Spleen (tissue), 11 donors: ENCODE results near the gene C5orf63. TPM values are rescaled to one million over a fixed set of nuclear protein-coding genes. Genes with fewer than 3 reads are reported as not detected.
A peak's percentile ranks its signal among the peaks of the same experiment; 100 is the strongest.

ENCODE experiments used
- DNase-seq: peaks from one replicate; pipeline ENCODE4 v3.0.0-alpha.2; 2020
- H3K27ac ChIP-seq, 8 donors: fragments of 200-600 bp; sonication (generic) in 7 of 8; 1 replicate in 4 of 8; 2 replicates in 4 of 8; pipeline versions ENCODE4 v1.5.0 to v1.8.0; 2016 to 2021; ENCODE audit warnings: inconsistent platforms in 4 of 8, mild to moderate bottlenecking in 4 of 8, moderate library complexity in 1 of 8
- H3K27me3 ChIP-seq, 7 donors: fragments of 200-600 bp; sonication (generic) in 6 of 7; replicated peaks in 1 of 7; 1 replicate in 4 of 7; 2 replicates in 3 of 7; pipeline versions ENCODE4 v1.5.0 to v1.8.0; 2016 to 2021; ENCODE audit warnings: inconsistent platforms in 3 of 7, mild to moderate bottlenecking in 1 of 7
- H3K36me3 ChIP-seq, 6 donors: fragments of 200-600 bp; sonication (generic) in 5 of 6; 1 replicate in 4 of 6; 2 replicates in 2 of 6; pipeline versions ENCODE4 v1.5.0 to v1.8.0; 2016 to 2021; ENCODE audit warnings: inconsistent platforms in 2 of 6
- H3K4me1 ChIP-seq, 6 donors: fragments of 200-600 bp; sonication (generic) in 5 of 6; 1 replicate in 3 of 6; 2 replicates in 3 of 6; pipeline versions ENCODE4 v1.5.0 to v1.8.0; 2016 to 2021; ENCODE audit warnings: inconsistent platforms in 3 of 6
- H3K4me3 ChIP-seq, 8 donors: fragments of 200-600 bp; sonication (generic) in 7 of 8; 1 replicate in 4 of 8; 2 replicates in 4 of 8; pipeline versions ENCODE4 v1.5.0 to v1.8.0; 2016 to 2021; ENCODE audit warnings: inconsistent platforms in 4 of 8, mild to moderate bottlenecking in 4 of 8, moderate library complexity in 2 of 8
- H3K9me3 ChIP-seq, 8 donors: fragments of 200-600 bp; sonication (generic) in 7 of 8; 1 replicate in 4 of 8; 2 replicates in 4 of 8; pipeline versions ENCODE4 v1.5.0 to v1.8.0; 2016 to 2021; ENCODE audit warnings: inconsistent platforms in 4 of 8
- POLR2A ChIP-seq, 3 donors: fragments of 450-650 bp; IDR thresholded peaks; one replicate each; pipeline ENCODE4 v1.5.1; 2017; ENCODE audit warnings: antibody characterized with exemption in 3 of 3, mild to moderate bottlenecking in 1 of 3
- POLR2AphosphoS5 ChIP-seq, 3 donors: sonication (generic); formaldehyde crosslinking; IDR thresholded peaks; one replicate each; pipeline ENCODE4 v1.5.1; 2017; ENCODE audit warnings: antibody characterized with exemption in 3 of 3
- WGBS, 5 donors: extraction: QIAGEN DNeasy Blood & Tissue Kit in 3 of 5; methylation state at CpG; one replicate each; pipeline versions ENCODE4 v1.1.5 to v1.1.7; 2013 to 2018; 5-methylcytosine and 5-hydroxymethylcytosine counted together
- intact Hi-C: fragments of 100-400 bp; cut with DNase I; formaldehyde crosslinking; loops from one replicate; pipeline ENCODE4 v1.15.0; 2023; ENCODE audit warnings: low total_unique reads
- polyA plus RNA-seq, 3 donors: library from polyadenylated mRNA; stranded (reverse); fragments of 200-250 nt; gene quantifications; one replicate each; pipeline ENCODE4 v1.2.1, GENCODE V29; 2013
- total RNA-seq, 7 donors: library from RNA; depleted of rRNA in 3 of 7; stranded (reverse); fragments of >200 nt in 3 of 7; fragmentation: NEBNext Ultra II Directional in 4 of 7; extraction: Animal tissue kit (Norgen Biotek cat#: 25700) in 4 of 7; gene quantifications; one replicate each; pipeline versions ENCODE4 v1.1.0 to v1.2.1, GENCODE V29; 2016 to 2021
- TF ChIP-seq, protein P1 (sequence below), 11 experiments: fragments of 200-600 bp in 7 of 11; fragments of 450-650 bp in 4 of 11; sonication (generic) in 4 of 11; IDR thresholded peaks in 8 of 11; conservative IDR thresholded peaks in 3 of 11; 1 replicate in 7 of 11; 2 replicates in 4 of 11; pipeline versions ENCODE4 v1.4.0 to v1.8.0; 2016 to 2021; ENCODE audit warnings: antibody characterized with exemption in 11 of 11, inconsistent platforms in 4 of 11, mild to moderate bottlenecking in 1 of 11
- donor health status: healthy with polysubstance abuse.
- donor health status: DM: no; HTN: no; CAD: no; lungs with moderate emphysema.
- donor health status: DM: no; HTN: no; CAD: no.
- donor health status: Bipolar disorder and iron deficiency.
- donor health status: healthy.
- donor health status: DM: no; HTN: no; CAD: no.
- donor health status: DM: yes; HTN: yes; CAD: no.

C5orf63 gene
- total and polyA plus RNA-seq, 10 donors = 2.3 to 10.1 (median 4.8) TPM

- H3K27me3 ChIP-seq = no peaks in the 10 kb centered on the region
- H3K27ac ChIP-seq = no peak overlapping the region
- intact Hi-C loops = no loop called here
- no peak for TF ChIP-seq POLR2A (IDR thresholded peaks at IDR 0.05)
- TF ChIP-seq, protein P1, sequence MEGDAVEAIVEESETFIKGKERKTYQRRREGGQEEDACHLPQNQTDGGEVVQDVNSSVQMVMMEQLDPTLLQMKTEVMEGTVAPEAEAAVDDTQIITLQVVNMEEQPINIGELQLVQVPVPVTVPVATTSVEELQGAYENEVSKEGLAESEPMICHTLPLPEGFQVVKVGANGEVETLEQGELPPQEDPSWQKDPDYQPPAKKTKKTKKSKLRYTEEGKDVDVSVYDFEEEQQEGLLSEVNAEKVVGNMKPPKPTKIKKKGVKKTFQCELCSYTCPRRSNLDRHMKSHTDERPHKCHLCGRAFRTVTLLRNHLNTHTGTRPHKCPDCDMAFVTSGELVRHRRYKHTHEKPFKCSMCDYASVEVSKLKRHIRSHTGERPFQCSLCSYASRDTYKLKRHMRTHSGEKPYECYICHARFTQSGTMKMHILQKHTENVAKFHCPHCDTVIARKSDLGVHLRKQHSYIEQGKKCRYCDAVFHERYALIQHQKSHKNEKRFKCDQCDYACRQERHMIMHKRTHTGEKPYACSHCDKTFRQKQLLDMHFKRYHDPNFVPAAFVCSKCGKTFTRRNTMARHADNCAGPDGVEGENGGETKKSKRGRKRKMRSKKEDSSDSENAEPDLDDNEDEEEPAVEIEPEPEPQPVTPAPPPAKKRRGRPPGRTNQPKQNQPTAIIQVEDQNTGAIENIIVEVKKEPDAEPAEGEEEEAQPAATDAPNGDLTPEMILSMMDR (IDR thresholded peaks at IDR 0.05 in 8 of 11, conservative IDR thresholded peaks at IDR 0.05 in 3 of 11) = no peak
- no peak for TF ChIP-seq POLR2AphosphoS5 (IDR thresholded peaks at IDR 0.05)
- peaks cover 5 to 43% (median 16%) of the 10 kb centered on the region in 6 donors for H3K4me1 ChIP-seq
- H3K9me3 ChIP-seq = peaks cover 0 to 5% (median 0%) of the 10 kb centered on the region in 8 donors
- no peak for DNase-seq
- H3K4me3 ChIP-seq = no peak overlapping the region
- no peaks in the 10 kb centered on the region for H3K36me3 ChIP-seq
These were observed 60.4 kb downstream of the C5orf63 start for GRCh38 chr5:127012916-127013315.

DNA sequence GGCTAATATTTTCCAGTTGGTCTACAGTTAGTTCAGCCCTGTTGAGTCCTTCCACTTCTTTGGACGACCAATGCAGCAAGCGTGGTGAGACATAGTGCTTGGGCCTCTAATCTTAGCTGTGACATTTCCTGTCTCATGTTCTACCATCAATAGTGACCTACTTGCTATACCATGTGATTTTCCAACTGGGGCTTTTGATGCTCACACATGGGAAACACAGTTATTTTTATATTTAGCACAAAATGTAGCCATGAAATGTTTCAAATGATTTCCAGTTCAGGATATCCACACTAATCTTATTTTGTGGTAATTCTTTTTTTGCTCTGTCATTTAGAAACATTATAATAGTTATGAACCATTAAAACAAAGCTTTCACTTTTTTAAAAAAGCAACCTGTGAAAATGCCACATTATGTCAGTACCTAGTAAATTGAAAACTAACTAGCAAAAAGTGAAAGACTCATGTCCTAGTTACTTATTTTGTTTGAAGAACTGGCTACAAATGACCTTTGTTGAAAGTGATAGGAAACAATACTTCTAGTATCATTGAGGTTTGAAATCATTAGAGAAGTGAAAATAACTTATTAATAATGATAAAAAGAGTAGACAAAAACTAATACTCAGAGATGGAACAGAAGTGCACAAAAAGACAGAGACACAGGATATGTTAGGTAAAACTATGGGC is 61.2 kb downstream of the C5orf63 start:
- peak overlapping the region in 1 of 8 donors; percentile 2 for H3K27ac ChIP-seq
- H3K27me3 ChIP-seq = no peaks in the 10 kb centered on the region
- WGBS, 5 donors = 42 to 73% (median 65%) methylated on average over 2 of the region's 2 CpGs
- intact Hi-C loops = no loop called here
- DNase-seq = no peak
- TF ChIP-seq POLR2A (IDR thresholded peaks at IDR 0.05) (no peak), POLR2AphosphoS5 (IDR thresholded peaks at IDR 0.05) (no peak)
- TF ChIP-seq, protein P1 (IDR thresholded peaks at IDR 0.05 in 8 of 11, conservative IDR thresholded peaks at IDR 0.05 in 3 of 11) = no peak
- H3K9me3 ChIP-seq = peaks cover 0 to 5% (median 0%) of the 10 kb centered on the region in 8 donors
- peaks cover 5 to 47% (median 16%) of the 10 kb centered on the region in 6 donors for H3K4me1 ChIP-seq
- H3K4me3 ChIP-seq = no peak overlapping the region
- no peaks in the 10 kb centered on the region for H3K36me3 ChIP-seq

GRCh38 chr5:127011153-127011552 is 62.1 kb downstream of the C5orf63 start:
- no peaks in the 10 kb centered on the region for H3K9me3 ChIP-seq
- H3K27ac ChIP-seq = no peak overlapping the region
- DNase-seq = no peak
- H3K4me1 ChIP-seq = peaks cover 10 to 57% (median 18%) of the 10 kb centered on the region in 6 donors
- no peaks in the 10 kb centered on the region for H3K27me3 ChIP-seq
- H3K36me3 ChIP-seq = no peaks in the 10 kb centered on the region
- 94 to 97% (median 95%) methylated on average over 4 of the region's 4 CpGs for WGBS, 5 donors
- H3K4me3 ChIP-seq = no peak overlapping the region
- intact Hi-C loops = no loop called here
- no peak for TF ChIP-seq POLR2A (IDR thresholded peaks at IDR 0.05)
- TF ChIP-seq, protein P1 (IDR thresholded peaks at IDR 0.05 in 8 of 11, conservative IDR thresholded peaks at IDR 0.05 in 3 of 11) = no peak
- no peak for TF ChIP-seq POLR2AphosphoS5 (IDR thresholded peaks at IDR 0.05)

DNA sequence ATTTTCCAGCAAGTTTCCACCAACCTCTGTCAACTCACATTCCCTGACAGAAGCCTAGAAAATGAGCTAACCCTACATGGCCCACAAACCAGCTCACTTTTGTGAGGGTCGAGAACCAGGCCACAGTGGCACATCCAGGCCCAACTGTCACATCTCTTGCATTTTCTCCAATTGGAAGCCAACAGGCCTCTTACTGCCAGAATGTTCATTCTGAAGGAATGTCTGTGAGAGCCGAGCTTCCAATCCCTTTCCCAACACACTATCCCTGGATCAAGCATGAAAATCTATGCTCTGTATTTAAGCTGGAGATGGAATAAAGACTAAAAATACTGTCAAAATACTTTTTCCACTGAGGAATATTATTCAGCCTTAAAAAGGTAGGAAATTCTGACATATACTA is 62.9 kb downstream of the C5orf63 start:
- H3K27ac ChIP-seq = no peak overlapping the region
- no peaks in the 10 kb centered on the region for H3K27me3 ChIP-seq
- H3K36me3 ChIP-seq = no peaks in the 10 kb centered on the region
- intact Hi-C loops = no loop called here
- TF ChIP-seq POLR2AphosphoS5 (IDR thresholded peaks at IDR 0.05) (no peak), POLR2A (IDR thresholded peaks at IDR 0.05) (no peak)
- TF ChIP-seq, protein P1 (IDR thresholded peaks at IDR 0.05 in 8 of 11, conservative IDR thresholded peaks at IDR 0.05 in 3 of 11) = no peak
- WGBS, 5 donors = 86 to 98% (median 94%) methylated on average over 2 of the region's 2 CpGs
- no peak overlapping the region for H3K4me3 ChIP-seq
- no peaks in the 10 kb centered on the region for H3K9me3 ChIP-seq
- DNase-seq = no peak
- peaks cover 10 to 60% (median 18%) of the 10 kb centered on the region in 6 donors for H3K4me1 ChIP-seq
